ENCODE results near the gene DCHS1. TPM values are rescaled to one million over a fixed set of nuclear protein-coding genes. Genes with fewer than 3 reads are reported as not detected.

Gene DCHS1
- total and polyA plus RNA-seq, 2 of the 13 experiments (the other 11 are each of a cell fraction or from before 2014, with no cell fraction given), result under 0.01 to 0.03 TPM

GRCh38 chr11:6682936-6683861 is 27.6 kb upstream of the DCHS1 start, which contains the start of gene MRPL17 (continued):
- TF ChIP-seq ZNF121 (CRISPR knock-in tag; IDR thresholded peaks at IDR 0.05) (peak; percentile 18; the same call in 1 of the 2 replicates), TOPORS (CRISPR knock-in tag; IDR thresholded peaks at IDR 0.05) (peak; percentile 59), CC2D1A (CRISPR knock-in tag; IDR thresholded peaks at IDR 0.05) (no peak), HNRNPUL1 (IDR thresholded peaks at IDR 0.05; ENCODE audit: low read depth, low read length) (no peak), ZNF18 (CRISPR knock-in tag; IDR thresholded peaks at IDR 0.05; ENCODE audit: insufficient replicate concordance) (peak; percentile 91), KIAA2018 (CRISPR knock-in tag; IDR thresholded peaks at IDR 0.05; ENCODE audit: borderline replicate concordance) (no peak; the same call in none of the 2 replicates), ARID3A (IDR thresholded peaks at IDR 0.05; ENCODE audit: low read depth, low read length) (no peak), MAFF (IDR thresholded peaks at IDR 0.05; ENCODE audit: low read depth, low read length) (0 out of 2 replicates have a peak, but pooled peaks have one; percentile 10), ZNF430 (CRISPR knock-in tag; IDR thresholded peaks at IDR 0.05) (peak; percentile 99), ZNF607 (CRISPR knock-in tag; IDR thresholded peaks at IDR 0.05; ENCODE audit: borderline replicate concordance) (peak; percentile 79), EZH2 (conservative IDR thresholded peaks at IDR 0.05; ENCODE audit: low read depth, low read length) (no peak), HINFP (CRISPR knock-in tag; IDR thresholded peaks at IDR 0.05; ENCODE audit: low read depth) (no peak)
